ENCODE data around the gene KIFC3.

DNA sequence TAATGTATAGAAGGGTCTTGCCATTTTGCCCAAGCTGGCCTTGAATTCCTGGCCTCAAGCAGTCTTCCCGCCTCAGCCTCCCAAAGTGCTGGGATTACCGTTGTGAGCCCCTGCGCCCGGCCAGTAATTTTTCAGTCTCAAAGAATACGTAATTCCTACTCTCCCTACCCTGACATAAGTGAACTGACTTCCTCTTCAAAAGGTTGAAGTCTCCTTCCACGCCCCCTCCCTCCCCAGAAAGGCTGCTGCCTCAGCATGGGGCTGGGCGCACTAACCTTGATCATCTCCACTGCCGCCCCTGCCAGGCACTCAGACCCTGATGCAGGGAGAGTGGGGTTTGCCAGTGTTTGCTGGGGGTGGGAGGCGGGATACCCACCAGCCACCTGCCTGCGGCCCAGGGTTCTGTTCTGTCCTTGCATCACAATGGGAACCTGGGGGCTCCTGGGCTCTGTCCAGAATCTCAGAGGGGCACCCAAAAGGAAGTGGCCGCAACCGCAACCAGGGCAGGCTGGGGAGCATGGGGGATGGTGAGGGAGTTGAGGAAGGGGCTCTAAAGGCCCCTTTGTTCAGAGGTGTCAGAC lies 27.5 kb downstream of the KIFC3 start:
- TF ChIP-seq ZNF114 (tag by site-specific recombination; IDR thresholded peaks at IDR 0.05) = no peak
- no peak for TF ChIP-seq ZNF510 (tag by site-specific recombination; IDR thresholded peaks at IDR 0.05; ENCODE audit: insufficient replicate concordance)
- TF ChIP-seq CTCF (tag by site-specific recombination; IDR thresholded peaks at IDR 0.05) = no peak
- no peak for TF ChIP-seq ZNF677 (tag by site-specific recombination; IDR thresholded peaks at IDR 0.05)
- no peak for TF ChIP-seq ZBTB49 (tag by site-specific recombination; IDR thresholded peaks at IDR 0.05; ENCODE audit: low read depth)
- no peak for TF ChIP-seq PRDM4 (tag by site-specific recombination; IDR thresholded peaks at IDR 0.05)
- no peak for TF ChIP-seq ZNF600 (tag by site-specific recombination; IDR thresholded peaks at IDR 0.05)
- no peak for TF ChIP-seq MEIS1 (CRISPR knock-in tag; IDR thresholded peaks at IDR 0.05; ENCODE audit: borderline replicate concordance)
- TF ChIP-seq, protein P1, sequence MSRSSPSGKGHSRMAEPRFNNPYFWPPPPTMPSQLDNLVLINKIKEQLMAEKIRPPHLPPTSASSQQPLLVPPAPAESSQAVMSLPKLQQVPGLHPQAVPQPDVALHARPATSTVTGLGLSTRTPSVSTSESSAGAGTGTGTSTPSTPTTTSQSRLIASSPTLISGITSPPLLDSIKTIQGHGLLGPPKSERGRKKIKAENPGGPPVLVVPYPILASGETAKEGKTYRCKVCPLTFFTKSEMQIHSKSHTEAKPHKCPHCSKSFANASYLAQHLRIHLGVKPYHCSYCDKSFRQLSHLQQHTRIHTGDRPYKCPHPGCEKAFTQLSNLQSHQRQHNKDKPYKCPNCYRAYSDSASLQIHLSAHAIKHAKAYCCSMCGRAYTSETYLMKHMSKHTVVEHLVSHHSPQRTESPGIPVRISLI (tag by site-specific recombination; IDR thresholded peaks at IDR 0.05) = no peak
- TF ChIP-seq WT1 (tag by site-specific recombination; IDR thresholded peaks at IDR 0.05) = no peak
- TF ChIP-seq ZNF670 (tag by site-specific recombination; IDR thresholded peaks at IDR 0.05; ENCODE audit: low read depth) = no peak
- no peak for TF ChIP-seq ZNF24 (tag by site-specific recombination; IDR thresholded peaks at IDR 0.05)
